HAP-1 (cell line): ENCODE measurements around the gene RAB37.

ENCODE experiments used
- DNase-seq, 2 experiments: peaks; one replicate each; pipeline ENCODE4 v3.0.0-alpha.2; 2016 to 2020; ENCODE audit warnings: low spot score in 2 of 2
- H3K27me3 ChIP-seq: fragments of 250-450 bp; sonication (Bioruptor Pico); 2 replicates; pipeline ENCODE4 v1.5.1; 2020; ENCODE audit warnings: low read depth, mild to moderate bottlenecking, moderate library complexity
- H3K36me3 ChIP-seq: fragments of 250-450 bp; sonication (Bioruptor Pico); replicated peaks from 2 replicates; pipeline ENCODE4 v1.5.1; 2020; ENCODE audit warnings: mild to moderate bottlenecking
- H3K4me1 ChIP-seq: fragments of 250-450 bp; sonication (Bioruptor Pico); 2 replicates; pipeline ENCODE4 v1.5.1; 2020; ENCODE audit warnings: mild to moderate bottlenecking
- H3K4me3 ChIP-seq: fragments of 250-450 bp; sonication (Bioruptor Pico); 2 replicates; pipeline ENCODE4 v1.5.1; 2020; ENCODE audit warnings: mild to moderate bottlenecking, moderate library complexity
- H3K9me3 ChIP-seq: fragments of 250-450 bp; sonication (Bioruptor Pico); 2 replicates; pipeline ENCODE4 v1.5.1; 2020; ENCODE audit warnings: mild to moderate bottlenecking, moderate library complexity
- in situ Hi-C: fragments of 300-500 bp; cut with MboI; formaldehyde crosslinking; loops from 3 replicates; pipeline ENCODE4 v1.14.3; 2020; ENCODE audit warnings: low sequenced_read_pairs, inconsistent platforms, mixed read lengths

Gene RAB37

DNA sequence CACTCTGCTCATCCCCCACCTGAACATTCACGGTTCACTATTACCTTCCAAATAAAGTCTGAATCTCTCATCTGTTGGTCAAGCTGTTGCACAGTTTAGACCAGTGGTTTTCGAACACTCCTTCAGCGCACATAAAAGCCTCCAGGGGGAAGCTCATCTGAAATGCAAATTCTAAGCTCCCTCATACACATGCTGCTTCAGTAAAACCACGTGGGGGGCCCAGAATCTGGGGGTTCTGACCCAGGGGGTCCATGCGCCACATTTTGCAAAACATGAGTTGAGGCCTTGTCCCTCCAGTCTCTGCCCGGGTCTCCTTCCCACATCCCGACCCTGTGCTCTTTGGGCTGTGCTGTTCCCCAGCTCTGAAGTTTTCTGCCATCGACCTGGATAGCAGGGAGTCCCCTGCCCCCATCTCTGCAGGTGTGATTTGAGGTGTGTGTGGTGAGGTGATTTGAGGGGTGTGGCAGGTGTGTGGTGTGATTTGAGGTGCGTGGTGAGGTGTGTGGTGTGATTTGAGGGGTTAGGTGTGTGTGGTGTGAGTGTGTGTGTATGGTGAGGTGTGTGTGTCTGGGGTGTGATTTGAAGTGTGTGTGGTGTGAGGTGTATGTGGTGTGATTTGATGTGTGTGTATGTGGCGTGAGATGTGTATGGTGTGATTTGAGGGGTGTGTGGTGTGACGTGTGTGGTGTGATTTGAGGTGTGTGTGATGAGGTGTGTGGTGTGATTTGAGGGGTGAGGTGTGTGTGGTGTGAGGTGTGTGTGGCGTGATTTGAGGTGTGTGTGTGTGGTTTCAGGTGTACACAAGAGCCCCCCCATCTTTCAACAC, 4.8 kb upstream of the RAB37 start:
- Histone ChIP-seq H3K27me3 (peaks cover 14% of the 10 kb centered on the region), H3K9me3 (no peaks in the 10 kb centered on the region), H3K36me3 (no peaks in the 10 kb centered on the region), H3K4me3 (no peak overlapping the region), H3K4me1 (peaks cover under 1% of the 10 kb centered on the region; the same call in 1 of the 2 replicates)
- in situ Hi-C loops: loop anchor here (5.0 kb wide), 1 partner anchor 50 kb away; no protein-coding TSS in a partner anchor
- DNase-seq: no peak

DNA sequence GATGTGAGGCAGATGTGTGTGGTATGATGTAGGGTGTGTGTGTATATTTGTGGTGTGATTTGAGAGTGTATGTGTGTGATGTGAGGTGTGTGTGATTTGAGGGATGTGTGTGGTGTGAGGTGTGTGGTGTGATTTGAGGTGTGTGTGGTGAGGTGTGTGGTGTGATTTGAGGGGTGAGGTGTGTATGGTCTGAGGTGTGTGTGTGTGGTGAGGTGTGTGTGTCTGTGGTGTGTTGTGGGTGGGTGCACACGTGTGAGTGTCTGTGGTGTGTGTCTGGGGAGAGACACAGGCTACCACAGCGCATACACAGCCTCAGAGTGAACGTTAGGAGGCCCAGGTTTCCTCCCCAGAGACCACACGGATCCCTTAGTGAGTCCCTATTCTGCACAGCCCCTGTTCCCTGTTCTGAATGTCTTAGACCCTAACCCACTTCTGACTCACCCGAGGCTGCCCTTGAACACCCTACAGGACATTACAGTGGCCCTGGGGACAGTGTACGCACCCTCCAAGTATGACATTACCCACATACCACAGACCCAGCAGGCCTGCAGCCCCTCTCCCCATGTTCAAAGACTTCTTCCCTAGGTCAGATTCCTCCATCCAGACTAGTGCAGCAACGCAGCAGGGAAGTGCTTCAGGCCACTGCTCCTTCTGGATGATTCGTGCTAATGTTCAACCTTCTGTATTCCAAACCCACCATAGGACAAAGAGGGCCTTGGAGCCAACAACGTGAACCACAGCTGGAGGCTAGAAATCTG, 3.5 kb upstream of the RAB37 start:
- H3K4me1 ChIP-seq: peaks cover 3% of the 10 kb centered on the region; the same call in 1 of the 2 replicates
- DNase-seq: no peak

DNA sequence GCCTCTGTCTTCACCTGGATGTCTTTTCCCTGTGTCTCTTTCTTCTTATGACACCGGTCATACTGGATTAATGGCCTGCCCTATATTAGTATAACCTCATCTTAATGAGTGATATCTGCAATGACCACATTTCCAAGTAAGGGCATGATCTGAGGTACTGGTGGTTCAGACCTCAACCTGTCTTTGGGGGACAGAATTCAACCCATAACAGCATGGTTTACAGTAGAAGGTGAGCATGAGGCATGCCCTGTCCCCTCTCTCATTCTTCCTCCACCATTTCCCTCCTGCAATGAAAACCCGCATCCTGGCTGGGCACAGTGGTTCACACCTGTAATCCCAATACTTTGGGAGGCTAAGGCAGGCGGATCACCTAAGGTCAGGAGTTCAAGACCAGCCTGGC, 2.8 kb upstream of the RAB37 start:
- Histone ChIP-seq H3K27me3 (peaks cover 31% of the 10 kb centered on the region), H3K4me3 (no peak overlapping the region), H3K9me3 (no peaks in the 10 kb centered on the region), H3K36me3 (no peaks in the 10 kb centered on the region), H3K4me1 (peaks cover 3% of the 10 kb centered on the region; the same call in 1 of the 2 replicates)
- DNase-seq: no peak
- in situ Hi-C loops: loop anchor here (5.0 kb wide), 1 partner anchor 48 kb away; no protein-coding TSS in a partner anchor

More for the DNA sequence above, 3.5 kb upstream of the RAB37 start:
- Histone ChIP-seq H3K9me3 (no peaks in the 10 kb centered on the region), H3K36me3 (no peaks in the 10 kb centered on the region), H3K27me3 (peaks cover 27% of the 10 kb centered on the region), H3K4me3 (no peak overlapping the region)
- in situ Hi-C loops: loop anchor here (5.0 kb wide), 1 partner anchor 49 kb away; no protein-coding TSS in a partner anchor

DNA sequence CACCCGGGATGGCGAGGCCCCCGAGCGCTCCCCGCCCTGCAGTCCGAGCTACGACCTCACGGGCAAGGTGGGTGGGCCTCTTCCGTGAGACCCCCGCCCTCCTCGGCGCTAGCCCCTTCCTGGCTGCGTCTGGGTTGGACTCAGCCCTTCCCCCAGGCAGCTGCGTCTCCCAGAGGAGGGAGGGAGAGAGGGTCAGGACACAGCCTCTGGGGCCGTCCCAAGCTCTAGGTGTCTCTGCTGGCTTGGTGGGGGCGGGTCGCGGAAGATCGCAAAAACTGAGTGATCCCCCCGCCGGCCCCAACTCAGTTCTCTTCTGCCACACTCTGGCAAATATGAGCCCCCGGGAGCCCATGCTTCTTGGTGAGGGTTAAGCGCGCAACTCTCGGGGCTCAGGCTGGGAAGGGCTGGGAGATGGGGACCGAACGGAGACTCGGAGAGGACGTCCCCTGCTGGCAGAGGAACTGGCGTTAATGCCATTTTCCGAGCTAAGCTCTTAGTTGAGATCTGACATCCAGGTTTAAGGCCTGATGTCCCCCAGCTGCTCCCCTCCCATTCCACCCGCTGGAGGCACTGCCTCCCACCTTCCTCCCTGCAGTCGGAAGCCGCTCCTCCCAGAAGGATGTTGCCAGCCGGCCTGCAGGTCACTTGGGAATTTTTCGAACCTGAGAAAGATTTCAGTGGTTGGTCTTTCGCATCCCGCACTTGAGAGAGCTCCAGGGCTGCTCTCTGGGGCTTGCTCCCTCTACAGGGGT, 419 bp downstream of the RAB37 start:
- in situ Hi-C loops: no loop called here
- peaks cover 3% of the 10 kb centered on the region; the same call in 1 of the 2 replicates for H3K4me1 ChIP-seq
- DNase-seq: peak in 1 of 2 experiments; percentile 39
- H3K27me3 ChIP-seq: peaks cover 31% of the 10 kb centered on the region
- no peaks in the 10 kb centered on the region for H3K36me3 ChIP-seq
- H3K4me3 ChIP-seq: peak overlapping the region; percentile 18
- H3K9me3 ChIP-seq: no peaks in the 10 kb centered on the region

DNA sequence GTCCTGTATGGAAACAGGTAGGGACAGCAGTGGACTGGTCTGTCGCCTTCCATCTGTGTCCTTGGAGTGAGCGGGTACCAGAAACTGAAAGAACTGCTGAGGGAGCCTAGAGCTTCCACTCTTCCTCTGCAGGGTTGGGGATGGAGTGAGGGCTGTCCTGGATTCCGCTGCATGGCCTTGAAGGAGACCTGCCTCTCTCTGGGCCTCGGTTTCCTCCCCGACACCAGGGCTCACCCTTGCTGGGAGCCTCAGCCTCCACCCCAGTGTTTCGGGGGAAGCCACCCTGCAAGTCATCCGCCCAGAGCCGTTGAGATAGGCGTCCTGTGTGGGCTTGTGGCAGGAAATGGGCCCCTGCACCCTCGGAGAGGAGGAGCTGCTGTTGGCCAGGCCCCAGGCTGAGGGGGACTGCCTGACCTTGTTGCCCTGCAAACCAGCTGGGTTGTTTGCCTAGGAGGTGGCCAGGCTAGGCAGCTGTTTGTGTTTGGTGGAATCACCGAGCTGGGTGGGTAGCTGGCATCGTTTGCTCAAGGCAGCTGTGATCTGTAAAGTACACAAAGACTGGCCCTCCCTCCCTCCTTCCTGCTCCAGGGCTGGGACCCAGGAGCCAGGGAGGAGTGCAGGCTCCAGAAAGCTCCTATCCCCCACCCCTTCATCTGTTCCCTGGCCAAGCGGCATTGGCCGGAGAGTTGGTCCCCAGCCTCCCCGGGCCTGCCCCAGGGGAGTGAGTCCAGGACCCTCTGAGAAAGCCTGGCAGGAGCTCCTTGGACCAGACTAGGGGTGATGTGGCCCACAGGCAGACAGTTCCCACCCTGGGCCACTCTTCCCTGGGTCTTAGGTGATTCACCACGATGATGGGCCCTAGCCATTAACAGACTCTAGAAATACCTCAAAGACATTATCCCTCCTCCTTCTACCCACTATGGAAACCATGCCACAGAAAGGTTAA, 1.3 kb downstream of the RAB37 start:
- no peaks in the 10 kb centered on the region for H3K9me3 ChIP-seq
- no peaks in the 10 kb centered on the region for H3K36me3 ChIP-seq
- DNase-seq: no peak
- peaks cover 31% of the 10 kb centered on the region for H3K27me3 ChIP-seq
- H3K4me3 ChIP-seq: no peak overlapping the region
- H3K4me1 ChIP-seq: peaks cover 3% of the 10 kb centered on the region; the same call in 1 of the 2 replicates
- in situ Hi-C loops: no loop called here

DNA sequence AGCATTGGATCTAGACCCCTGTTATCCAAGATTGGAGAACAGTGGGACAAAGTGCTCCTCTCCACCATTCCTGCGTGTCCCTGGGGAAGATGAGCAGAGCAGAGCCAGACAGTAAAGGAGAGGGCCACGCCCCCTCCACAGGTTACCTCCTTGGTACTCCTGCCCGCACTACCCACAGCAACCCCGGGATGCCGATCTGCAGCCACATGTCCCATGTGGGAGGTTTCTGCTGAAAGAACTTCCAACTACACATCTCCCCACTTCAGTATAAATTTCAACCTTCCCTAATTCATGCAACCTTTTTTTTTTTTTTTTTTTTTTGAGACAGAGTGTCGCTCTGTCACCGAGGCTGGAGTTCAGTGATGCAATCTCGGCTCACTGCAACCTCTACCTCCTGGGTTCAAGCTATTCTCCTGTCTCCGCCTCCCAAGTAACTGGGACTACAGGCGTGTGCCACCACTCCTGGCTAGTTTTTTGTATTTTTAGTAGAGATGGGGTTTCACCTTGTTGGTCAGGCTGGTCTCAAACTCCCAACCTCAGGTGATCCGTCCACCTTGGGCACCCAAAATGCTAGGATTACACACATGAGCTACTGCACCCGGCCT, 2.3 kb downstream of the RAB37 start:
- in situ Hi-C loops: no loop called here
- H3K36me3 ChIP-seq: no peaks in the 10 kb centered on the region
- no peak for DNase-seq
- H3K4me1 ChIP-seq: peaks cover 3% of the 10 kb centered on the region; the same call in 1 of the 2 replicates
- peaks cover 31% of the 10 kb centered on the region for H3K27me3 ChIP-seq
- H3K4me3 ChIP-seq: no peak overlapping the region
- no peaks in the 10 kb centered on the region for H3K9me3 ChIP-seq

DNA sequence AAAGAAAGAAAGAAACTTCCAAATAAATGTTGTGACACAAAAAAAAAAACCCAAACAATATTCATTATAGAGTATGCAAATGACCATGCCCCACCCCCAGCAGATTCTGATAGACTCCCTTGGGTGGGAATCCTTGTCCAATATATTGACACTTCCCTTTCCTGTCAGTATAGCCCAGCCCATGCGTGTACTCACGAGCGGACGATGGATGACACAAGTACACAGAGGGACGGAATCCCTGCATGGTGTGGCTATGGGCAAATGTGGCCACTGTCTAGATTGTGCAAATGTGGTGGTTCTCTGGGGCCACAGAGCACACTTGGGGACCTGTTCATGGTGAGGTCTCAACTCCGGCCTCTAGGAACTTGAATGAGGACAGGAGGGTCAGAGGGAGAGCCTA, 3.1 kb downstream of the RAB37 start:
- Histone ChIP-seq H3K4me1 (peaks cover 3% of the 10 kb centered on the region; the same call in 1 of the 2 replicates), H3K36me3 (no peaks in the 10 kb centered on the region), H3K27me3 (peaks cover 31% of the 10 kb centered on the region), H3K9me3 (no peaks in the 10 kb centered on the region), H3K4me3 (no peak overlapping the region)
- no peak for DNase-seq
- in situ Hi-C loops: loop anchor here (5.0 kb wide), 1 partner anchor 127 kb away; no protein-coding TSS in a partner anchor

DNA sequence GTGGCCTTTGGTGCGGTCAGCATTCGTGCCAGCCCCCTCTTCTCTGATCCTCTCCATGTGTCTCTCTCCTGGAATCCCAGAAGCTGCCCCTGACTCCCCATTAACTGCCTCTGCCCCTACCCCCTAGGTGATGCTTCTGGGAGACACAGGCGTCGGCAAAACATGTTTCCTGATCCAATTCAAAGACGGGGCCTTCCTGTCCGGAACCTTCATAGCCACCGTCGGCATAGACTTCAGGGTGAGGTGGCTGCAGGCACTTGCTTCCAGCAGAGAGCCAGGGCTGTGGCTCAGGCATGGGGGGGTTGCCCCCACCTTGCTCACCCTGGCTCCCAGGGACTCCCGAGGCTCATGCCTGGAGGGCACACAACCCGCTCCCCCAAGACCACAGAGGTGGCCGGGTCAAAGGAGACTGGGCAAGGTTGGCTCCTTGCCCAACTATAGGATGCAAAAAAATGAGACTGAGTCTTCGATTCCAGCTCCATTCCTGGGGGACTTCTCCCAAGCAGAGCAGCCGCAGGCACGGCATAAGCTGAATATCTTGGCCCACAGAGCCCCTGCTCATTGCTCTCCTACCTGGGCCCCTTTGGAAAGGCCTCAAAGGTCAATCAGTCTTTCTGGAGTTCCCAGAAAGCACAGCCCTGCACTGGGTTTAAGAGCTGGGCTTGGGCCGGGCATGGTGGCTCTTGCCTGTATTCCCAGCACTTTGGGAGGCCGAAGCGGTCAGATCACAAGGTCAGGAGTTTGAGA, 3.8 kb downstream of the RAB37 start:
- in situ Hi-C loops: loop anchor here (5.0 kb wide), 1 partner anchor 126 kb away; no protein-coding TSS in a partner anchor

DNA sequence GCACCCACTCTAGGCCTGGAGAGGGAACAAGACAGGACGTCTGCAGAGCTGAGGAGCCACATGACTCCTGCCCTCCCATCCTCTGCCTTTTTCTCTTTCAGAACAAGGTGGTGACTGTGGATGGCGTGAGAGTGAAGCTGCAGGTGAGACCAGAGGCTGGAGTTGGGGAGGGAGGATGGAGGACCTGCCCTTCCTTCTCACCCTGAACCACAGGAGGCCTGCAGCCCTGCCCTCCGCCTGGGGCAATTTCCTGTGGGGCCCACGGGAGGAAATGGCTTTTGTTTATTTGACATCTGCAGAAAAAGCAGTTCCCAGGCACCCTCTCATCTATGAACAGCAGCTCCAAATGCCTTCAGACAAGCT, 5.1 kb downstream of the RAB37 start:
- in situ Hi-C loops: loop anchor here (5.0 kb wide), 1 partner anchor 125 kb away; no protein-coding TSS in a partner anchor
- H3K9me3 ChIP-seq: no peaks in the 10 kb centered on the region
- DNase-seq: no peak
- H3K4me3 ChIP-seq: no peak overlapping the region
- H3K27me3 ChIP-seq: peaks cover 19% of the 10 kb centered on the region
- peaks cover 3% of the 10 kb centered on the region; the same call in 1 of the 2 replicates for H3K4me1 ChIP-seq
- no peaks in the 10 kb centered on the region for H3K36me3 ChIP-seq

More for the DNA sequence above, 3.8 kb downstream of the RAB37 start:
- H3K36me3 ChIP-seq: no peaks in the 10 kb centered on the region
- H3K9me3 ChIP-seq: no peaks in the 10 kb centered on the region
- H3K27me3 ChIP-seq: peaks cover 27% of the 10 kb centered on the region
- no peak for DNase-seq
- H3K4me3 ChIP-seq: no peak overlapping the region
- H3K4me1 ChIP-seq: peaks cover 3% of the 10 kb centered on the region; the same call in 1 of the 2 replicates

DNA sequence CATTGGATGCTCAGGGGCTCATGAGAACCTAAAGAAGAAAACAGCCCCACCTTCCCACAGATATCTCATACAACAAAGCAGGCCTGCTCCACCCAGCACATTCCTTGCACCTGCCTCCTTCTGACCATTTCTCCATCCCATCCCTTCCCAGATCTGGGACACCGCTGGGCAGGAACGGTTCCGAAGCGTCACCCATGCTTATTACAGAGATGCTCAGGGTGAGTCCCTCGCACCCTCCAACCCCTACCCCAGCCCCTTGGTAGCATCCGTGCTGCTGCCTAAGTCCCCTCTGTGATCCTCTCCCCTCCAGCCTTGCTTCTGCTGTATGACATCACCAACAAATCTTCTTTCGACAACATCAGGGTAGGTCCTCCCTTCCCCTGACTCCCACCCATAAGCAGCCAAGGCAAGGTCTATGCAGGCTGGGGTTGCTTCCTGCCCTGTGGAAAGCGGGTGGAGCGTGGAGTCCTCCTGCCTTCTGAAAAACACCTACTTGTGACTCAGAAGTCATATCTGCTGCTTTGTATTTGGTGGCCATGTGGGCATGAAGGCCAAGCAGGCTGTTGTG, 6.0 kb downstream of the RAB37 start:
- in situ Hi-C loops: loop anchor here (5.0 kb wide), 1 partner anchor 124 kb away; no protein-coding TSS in a partner anchor
- H3K4me1 ChIP-seq: no peaks in the 10 kb centered on the region

DNA sequence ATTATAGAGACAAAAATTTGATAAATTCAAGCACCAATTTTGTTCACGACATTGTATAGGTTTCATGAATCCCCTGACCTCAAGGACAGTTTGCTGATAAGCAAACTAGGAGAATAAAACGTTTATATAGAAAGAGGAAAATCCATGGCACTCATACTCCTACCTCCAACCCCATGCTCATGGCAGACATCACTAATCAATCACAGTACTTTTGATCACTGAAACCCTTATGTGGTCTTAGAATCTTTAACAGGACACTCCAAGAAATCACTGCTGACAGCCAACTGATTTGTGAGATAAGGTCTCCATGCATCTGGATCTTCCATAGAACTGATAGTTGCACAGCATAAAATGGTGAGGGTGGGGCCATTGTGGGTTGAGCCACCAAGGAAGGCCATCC, 6.7 kb downstream of the RAB37 start:
- no peaks in the 10 kb centered on the region for H3K4me1 ChIP-seq
- H3K9me3 ChIP-seq: no peaks in the 10 kb centered on the region
- 0 out of 2 replicates have a peak, but pooled peaks cover 2% of the 10 kb centered on the region for H3K27me3 ChIP-seq
- no peak overlapping the region for H3K4me3 ChIP-seq
- H3K36me3 ChIP-seq: no peaks in the 10 kb centered on the region
- no peak for DNase-seq
- in situ Hi-C loops: loop anchor here (5.0 kb wide), 1 partner anchor 124 kb away; no protein-coding TSS in a partner anchor

More for the DNA sequence above, 6.0 kb downstream of the RAB37 start:
- no peak overlapping the region for H3K4me3 ChIP-seq
- DNase-seq: no peak
- H3K9me3 ChIP-seq: no peaks in the 10 kb centered on the region
- peaks cover 9% of the 10 kb centered on the region for H3K27me3 ChIP-seq
- H3K36me3 ChIP-seq: no peaks in the 10 kb centered on the region
